ENCODE data around the gene CERS4. TPM values are rescaled to one million over a fixed set of nuclear protein-coding genes. Genes with fewer than 3 reads are reported as not detected.
"Not testable (repeated sequence)": the region's sequence is repeated elsewhere in the genome, so short reads cannot be mapped to it uniquely, and the experiment has no call there.

CERS4 gene
- total RNA-seq, 1 donor from 2014 or later = 20.7 TPM

DNA sequence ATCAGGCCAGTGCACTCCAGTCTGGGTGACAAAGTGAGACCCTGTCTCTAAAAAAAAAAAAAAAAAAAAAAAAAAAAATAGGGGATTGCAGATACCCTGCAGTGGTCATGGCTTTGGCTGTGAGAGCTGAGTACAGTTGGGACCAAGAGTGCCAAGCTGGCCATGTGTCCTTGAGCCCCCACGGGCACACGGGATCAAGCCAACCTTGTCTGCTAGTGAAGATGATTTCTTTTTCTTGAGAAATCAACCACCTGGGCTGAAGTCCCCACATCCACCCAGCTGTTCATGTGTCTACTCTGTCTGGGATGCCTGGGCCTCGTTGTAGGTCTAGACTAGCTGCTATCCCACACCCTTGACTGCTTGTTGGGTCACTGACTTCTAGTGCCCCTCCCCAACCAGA lies 34.0 kb downstream of the CERS4 start:
- no peak for DNase-seq (ENCODE audit: low spot score)

DNA sequence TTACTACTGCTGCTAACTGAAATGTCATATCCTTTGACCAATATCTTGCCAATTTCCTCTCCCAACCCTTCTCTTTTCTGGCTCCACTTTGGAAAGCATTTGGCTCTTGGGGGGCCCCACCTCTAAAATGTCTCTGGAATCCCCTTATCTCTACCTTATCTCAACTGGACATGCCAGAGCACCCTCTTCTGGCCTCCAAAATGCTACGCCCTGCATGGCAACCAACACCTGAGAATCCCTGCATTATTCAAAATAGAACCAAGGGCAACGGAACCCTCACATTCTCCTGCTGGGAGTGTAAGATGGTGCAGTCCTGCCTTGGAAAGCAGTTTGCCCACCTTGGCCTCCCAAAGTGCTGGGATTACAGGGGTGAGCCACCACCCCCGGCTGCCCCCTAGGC lies 35.3 kb downstream of the CERS4 start:
- DNase-seq (ENCODE audit: low spot score) = no peak

DNA sequence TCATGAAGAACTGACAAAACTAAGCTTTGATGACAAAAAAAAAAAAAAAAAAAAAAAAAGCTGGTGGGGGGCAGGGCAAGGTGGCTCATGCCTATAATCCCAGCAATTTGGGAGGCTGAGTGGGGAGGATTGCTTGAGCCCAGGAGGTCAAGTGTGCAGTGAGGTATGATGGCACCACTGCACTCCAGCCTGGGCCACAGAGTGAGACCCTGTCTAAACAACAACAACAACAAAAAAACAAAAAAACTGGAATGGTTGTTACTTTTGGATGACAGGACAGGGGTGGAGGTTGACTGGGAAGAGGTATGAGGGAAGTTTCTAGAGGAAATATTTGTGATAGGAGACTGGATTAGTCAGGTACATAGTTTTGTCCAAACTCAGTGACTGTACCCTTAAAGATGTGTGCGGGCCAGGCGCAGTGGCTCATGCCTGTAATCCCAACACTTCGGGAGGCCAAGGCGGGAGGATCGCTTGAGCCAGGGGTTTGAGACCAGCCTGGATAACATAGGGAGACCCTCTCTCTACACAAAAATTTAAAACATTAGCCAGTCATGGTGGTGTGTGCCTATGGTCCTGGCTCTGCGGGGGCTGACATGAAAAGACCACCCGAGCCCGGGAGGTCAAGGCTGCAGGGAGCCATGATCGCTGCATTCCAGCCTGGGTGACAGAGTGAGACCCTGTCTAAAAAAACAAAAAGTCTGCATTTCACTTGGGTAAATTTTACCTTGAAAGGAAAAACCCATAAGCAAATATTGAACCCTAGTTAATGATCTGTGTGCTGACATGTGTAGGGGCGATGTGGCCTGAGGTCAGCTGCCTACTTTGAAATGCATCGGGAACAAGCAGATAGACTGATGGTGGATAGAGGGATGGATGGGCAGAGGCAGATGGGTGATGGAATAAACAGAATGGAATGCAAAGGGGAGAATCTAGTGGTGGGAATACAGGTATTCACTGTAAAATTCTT lies 37.0 kb downstream of the CERS4 start:
- no peak for DNase-seq (ENCODE audit: low spot score)

DNA sequence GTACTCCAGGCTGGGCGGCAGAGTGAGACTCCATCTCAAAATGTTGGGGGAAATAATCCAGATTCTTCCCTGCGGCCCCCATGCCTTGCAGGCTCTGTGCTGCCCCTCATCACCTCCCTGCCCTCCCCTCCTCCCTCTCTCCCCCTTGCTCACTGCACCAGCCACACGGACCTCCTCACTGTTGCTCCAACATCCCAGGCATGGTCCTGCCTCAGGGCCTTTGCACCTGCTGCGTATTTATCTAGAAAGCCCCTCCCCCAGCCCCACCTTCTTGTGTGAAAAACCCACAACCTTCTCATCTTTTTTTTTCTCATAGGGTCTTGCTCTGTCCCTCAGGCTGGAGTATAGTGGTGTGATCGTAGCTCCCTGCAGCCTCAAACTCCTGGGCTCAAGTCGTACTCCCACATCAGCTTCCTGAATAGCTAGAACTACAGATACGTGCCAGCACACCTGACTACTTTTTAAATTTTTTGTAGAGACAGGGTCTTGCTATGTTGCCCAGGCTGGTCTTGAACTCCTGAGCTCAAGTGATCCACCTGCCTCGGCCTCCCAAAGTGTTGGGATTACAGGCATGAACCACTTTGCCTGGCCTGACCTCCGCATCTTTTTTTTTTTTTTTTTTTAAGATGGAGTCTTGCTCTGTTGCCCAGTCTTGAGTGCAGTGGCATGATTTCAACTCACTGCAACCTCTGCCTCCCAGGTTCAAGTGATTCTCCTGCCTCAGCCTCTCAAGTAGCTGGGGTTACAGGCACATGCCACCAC lies 38.1 kb downstream of the CERS4 start:
- DNase-seq (ENCODE audit: low spot score) = not testable (repeated sequence)

DNA sequence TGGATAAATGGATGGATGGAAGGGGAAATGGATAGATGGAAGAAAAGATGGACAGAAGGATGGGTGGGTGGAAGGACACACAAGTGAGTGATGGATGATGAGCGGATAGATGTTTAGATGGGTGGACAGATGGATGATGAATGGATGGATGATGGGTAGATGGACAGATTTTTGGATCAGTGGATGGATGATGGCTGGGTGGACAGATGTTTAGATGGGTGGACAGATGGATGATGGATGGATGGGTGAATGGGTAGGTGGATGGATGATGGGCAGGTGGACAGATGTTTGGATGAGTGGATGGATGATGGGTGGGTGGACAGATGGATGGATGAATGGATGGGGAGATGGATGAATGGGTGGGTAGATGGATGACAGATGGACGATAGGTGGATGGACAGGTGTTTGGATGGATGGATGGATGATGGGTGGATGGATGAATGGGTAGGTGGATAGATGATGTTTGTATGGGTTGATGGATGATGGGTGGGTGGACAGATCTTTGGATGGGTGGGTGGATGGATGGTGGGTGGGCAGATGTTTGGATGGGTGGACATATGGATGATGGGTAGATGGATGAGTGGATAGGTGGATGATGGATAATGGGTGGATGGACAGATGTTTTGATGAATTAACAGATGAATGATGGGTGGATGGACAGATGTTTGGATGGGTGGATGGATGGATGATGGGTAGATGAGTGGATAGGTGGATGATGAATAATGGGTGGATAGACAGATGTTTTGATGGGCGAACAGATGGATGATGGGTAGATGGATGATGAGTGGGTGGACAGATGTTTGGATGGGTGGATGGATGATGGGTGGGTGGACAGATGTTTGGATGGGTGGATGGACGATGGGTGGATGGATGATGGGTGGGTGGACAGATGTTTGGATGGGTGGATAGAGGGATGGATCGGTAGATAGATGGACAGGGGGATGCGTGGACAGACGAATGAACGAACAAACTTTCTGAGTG lies 39.5 kb downstream of the CERS4 start:
- DNase-seq (ENCODE audit: low spot score) = no peak

DNA sequence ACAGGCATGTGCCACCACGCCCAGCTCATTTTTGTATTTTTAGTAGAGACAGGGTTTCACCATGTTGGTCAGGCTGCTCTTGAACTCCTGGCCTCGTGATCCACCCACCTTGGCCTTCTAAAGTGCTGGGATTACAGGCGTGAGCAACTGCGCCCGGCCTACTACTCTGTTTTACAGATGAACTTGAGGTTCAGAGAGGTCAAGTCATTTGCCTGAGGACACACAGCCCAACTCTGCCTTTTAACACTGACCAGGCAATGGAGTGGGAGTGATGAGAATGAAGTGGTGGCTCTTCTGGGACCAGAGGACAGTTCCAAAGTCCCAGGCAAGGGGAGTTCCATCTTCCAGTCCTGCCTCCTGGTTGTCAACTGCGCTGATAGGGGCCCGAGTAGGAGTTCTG lies 41.4 kb downstream of the CERS4 start:
- no peak for DNase-seq (ENCODE audit: low spot score)

DNA sequence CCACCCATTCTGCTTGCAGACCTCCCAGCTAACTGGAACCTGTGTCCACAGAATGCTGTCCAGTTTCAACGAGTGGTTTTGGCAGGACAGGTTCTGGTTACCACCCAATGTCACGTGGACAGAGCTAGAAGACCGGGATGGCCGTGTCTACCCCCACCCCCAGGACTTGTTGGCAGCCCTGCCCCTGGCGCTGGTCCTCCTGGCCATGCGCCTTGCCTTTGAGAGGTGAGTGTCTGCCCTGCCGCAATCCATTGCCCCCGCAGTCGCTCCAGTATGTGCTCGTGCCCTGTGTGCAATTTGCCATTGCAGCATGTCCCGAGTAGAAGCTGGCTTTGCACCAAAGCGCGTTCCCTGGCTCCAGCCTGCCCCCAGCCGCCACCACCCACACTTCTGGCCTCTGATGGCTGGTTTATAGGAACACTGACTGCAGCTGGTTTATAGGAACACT lies 41.9 kb downstream of the CERS4 start:
- DNase-seq (ENCODE audit: low spot score) = peak; percentile 32

DNA sequence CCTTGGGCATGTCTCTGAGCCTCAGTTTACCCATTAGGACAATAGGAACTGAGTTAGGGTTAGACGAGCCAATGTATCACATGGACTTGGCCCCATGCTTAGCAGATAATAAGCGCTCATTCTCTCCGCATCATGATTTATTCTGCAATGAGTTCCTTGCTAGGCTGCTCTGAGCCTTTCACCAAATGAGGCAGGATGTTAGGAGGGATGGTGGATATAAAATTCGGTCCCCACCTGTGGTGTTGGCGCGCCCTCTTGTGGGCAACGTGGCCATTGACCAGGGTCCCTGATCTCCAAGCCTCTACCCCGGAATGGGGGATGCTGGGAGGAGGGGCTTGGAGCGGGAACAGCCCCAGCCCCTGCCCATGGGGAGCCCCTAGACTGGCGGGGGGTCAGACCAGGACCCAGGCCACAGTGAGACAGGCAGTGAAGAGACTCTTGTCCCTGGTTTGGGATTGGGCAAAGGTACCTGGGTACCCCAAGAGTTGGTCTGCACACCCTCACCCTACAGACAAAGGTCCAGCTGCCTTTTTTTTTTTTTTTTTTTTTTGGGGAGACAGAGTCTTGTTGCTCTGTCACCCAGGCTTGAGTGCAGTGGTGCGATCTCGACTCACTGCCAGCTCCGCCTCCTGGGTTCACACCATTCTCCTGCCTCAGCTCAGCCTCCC lies 43.9 kb downstream of the CERS4 start:
- DNase-seq (ENCODE audit: low spot score) = peak; percentile 80

DNA sequence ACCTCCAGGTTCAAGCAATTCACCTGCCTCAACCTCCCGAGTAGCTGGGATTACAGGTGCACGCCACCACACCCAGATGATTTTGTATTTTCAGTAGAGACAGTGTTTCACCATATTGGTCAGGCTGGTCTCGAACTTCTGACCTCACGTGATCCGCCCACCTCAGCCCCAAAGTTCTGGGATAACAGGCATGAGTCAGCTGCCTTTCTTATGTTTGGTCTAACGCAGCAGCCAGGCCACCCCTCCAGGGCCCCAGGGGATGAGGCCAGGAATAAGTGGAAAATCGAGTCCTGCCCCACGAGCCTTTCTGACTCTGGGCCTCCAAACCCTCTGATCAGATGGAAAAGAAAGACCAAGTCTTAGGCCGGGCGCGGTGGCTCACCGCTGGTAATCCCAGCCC lies 44.5 kb downstream of the CERS4 start:
- no peak for DNase-seq (ENCODE audit: low spot score)

DNA sequence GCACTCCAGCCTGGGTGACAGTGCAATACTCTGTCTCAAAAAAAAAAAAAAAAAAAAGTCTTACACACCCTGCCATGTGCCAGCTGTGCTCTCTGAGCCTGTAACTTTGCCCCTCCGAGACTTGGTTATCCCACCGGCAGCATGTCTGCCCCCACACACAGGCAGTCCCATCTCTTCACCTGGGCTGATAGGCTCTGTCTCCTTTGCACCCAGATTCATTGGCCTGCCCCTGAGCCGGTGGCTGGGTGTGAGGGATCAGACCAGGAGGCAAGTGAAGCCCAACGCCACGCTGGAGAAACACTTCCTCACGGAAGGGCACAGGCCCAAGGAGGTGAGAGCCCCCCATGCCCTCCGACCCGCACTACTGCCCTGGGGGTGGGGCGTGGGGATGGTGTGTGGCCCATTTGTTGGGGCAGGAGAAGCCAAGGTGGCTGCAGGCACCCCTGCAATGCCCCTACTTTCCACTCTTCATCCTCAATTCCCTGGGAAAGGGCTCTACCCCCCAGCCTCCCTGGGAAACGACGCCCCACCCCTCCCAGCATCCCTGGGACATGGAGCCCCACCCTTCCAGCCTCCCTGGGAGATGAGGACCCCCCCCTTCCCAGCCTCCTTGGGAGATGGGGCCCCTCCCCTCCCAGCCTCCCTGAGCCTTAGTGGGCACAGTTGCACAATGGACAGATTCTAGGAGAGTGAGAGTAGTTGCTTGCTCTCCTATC lies 45.3 kb downstream of the CERS4 start:
- no peak for DNase-seq (ENCODE audit: low spot score)

DNA sequence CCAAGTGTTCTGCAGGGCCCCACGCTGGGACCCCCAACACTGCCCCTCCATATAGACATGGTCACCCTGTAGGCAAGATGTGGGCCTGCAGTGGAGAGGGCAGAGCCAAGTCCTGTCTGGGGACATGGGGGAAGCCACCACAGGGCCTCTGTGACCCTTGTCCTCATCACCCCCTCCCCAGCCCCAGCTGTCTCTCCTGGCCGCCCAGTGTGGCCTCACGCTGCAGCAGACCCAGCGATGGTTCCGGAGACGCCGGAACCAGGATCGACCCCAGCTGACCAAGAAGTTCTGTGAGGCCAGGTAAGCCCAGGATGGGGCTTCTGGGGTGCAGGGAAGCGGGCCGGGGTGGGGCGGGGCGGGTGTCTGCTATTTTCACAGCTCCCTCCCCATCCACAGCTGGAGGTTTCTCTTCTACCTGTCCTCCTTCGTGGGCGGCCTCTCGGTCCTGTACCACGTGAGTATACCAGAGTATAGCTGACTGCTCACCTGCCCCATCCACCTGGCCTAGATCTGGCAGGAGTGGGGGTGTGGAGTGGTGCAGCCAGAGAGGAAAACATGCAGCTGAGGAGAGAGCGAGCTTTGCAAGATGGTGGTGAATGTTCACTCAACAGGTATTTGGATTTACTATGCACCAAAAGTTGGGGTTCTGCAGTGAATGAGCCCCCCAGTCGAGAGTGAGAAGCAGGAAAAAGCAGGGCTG lies 46.4 kb downstream of the CERS4 start:
- DNase-seq (ENCODE audit: low spot score) = no peak

DNA sequence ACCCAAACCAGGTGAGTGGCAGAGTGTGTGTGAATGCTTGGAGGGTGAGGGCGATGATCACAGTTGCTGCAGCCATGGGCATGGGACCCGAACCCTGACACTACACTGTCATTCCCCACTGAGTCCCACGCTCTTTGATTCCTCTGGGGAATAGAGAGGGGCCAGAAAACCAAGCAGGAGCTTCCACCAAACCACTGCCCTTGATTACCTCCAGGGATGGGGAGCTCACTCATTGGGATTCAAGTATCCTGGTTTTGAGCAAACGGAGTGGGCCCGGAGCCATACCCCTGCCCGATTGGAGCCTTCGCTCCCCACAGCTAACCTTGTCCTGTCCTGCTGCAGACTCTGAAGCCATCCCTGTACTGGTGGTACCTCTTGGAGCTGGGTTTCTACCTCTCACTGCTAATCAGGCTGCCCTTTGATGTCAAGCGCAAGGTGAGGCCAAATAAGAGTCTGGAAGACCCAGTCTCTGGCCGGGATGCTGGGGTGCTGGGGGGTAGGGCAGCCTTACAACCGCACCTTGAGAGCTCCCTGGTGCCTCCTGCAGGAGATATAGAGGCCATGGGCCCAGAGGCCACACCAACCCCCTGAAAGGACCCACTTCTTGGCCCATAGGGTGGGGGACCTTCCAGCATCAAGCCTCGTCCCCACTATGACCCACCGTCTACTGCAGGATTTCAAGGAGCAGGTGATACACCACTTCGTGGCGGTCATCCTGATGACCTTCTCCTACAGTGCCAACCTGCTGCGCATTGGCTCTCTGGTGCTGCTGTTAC lies 47.3 kb downstream of the CERS4 start:
- no peak for DNase-seq (ENCODE audit: low spot score)

DNA sequence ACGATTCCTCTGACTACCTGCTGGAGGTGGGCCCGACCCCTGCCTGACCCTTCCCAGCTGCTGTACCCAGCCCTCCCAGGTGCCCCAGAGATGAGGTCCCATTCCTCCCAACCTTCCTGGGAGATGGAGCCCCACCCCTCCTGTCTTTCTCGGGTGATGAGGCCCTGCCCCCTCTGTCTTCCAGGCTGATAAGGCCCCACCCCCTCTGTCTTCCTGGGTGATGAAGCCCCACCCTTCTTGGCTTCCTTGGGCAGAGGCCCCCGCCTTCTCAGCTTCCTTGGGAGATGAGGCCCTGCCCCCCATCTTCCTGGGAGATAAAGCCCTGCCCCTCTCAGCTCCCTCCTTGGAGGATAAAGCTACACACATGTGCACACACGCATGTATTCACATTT lies 47.9 kb downstream of the CERS4 start:
- DNase-seq (ENCODE audit: low spot score) = no peak

DNA sequence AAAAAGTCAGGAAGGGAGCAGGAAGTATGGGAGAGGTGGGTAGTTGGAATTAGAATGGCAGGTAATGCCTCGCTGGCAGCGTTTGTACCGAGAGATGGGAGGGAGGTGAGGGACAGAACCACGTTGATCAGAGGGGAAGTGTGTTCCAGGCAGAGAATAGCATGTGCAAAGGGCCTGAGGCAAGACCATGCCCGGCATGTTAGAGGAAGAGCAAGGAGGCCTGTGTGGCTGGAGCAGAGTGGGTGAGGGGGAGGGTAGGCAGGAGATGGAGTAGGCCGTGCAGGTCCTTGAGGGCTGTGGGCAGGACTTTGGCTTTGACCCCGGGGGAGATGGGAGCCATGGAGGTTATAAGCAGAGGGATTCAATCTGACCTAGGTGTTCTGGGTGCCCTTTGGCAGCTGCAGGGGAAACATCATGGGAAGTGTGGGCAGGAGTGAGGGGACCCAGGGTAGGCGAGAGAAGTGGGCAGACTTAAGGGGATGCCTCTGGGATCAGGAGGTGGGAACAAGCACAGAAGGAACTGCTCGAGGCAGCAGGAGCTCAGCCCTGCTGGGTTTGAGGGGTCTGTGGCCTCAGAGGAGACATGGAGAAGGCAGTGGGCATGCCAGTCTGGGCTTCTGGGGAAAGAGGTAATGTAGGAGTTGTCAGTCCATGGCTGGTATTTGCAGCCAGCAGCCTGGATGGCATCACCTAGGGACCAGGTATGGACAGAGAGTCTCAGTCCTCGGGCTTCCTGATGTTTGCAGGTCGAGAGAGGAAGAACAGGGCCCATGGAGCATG lies 50.2 kb downstream of the CERS4 start:
- DNase-seq (ENCODE audit: low spot score) = no peak

DNA sequence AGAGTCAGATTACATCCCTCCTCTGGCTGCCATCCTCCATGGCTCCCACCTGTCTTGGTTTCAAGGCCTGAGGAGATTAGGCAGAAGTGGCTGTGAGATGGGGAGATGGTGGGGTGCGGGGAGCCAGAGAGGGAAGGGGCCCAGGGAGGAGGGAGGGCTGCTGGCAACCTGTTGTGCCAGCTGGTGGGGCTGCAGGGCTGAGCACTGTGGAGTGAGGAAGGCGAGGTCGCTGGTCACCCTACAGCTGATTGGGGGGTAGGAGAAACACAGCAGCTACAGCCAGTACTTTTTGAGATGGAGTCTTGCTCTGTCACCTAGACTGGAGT lies 50.7 kb downstream of the CERS4 start:
- DNase-seq (ENCODE audit: low spot score) = no peak

DNA sequence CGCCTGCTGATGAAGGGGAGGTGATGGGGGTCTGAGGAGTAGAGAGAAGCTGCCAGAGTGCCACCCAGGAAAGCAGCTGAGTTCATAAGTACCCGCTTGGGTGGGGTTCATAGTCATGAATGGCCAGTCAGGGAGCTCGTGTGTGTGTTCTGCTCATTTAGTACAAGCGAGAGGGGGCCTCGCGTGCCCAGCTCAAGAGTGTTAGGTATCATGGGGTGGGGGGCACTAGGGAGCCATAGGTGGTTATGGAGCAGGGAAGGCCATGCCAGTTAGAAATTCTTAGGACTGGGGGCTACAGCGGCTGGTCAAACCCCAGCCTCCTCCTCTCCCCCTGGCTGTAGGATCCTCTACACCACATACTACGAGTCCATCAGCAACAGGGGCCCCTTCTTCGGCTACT lies 52.2 kb downstream of the CERS4 start:
- no peak for DNase-seq (ENCODE audit: low spot score)

DNA sequence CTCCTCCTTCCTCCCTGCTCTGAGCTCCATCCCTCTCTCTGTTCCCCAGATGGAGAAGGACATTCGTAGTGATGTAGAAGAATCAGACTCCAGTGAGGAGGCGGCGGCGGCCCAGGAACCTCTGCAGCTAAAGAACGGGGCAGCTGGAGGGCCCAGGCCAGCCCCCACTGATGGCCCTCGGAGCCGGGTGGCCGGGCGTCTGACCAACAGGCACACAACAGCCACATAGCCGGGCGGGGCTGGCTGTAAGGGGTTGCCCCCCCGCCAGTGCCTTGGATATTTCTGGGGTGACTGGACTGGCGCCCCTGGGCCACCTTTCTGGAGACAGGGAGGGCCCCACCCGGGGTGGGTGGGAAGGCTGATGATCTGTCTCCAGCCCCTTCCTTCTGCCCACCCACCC lies 52.7 kb downstream of the CERS4 start:
- DNase-seq (ENCODE audit: low spot score) = no peak

DNA sequence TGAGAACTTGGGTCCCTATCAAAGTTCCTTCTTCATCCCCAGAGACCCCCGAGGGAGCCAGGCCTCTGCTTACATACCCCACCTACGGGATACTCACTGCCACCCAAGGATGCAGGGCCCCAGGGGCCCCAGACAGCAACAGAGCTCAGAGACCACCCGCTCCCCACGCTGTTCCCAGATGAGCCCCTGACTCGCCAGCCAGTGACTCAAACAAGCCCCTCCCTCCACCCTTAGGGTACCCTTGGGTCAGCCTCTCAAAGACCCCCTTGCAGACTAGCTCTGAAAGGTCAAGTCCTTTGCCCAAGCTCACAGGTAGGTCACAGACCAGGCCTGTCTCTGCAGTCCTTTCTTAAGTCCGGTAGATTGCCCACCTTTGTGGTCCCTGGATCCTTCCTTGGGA lies 53.3 kb downstream of the CERS4 start:
- peak; percentile 6 for DNase-seq (ENCODE audit: low spot score)
